Dermis blood vessel endothelial cell (primary cell): ENCODE measurements around the gene CFTR. TPM values are rescaled to one million over a fixed set of nuclear protein-coding genes. Genes with fewer than 3 reads are reported as not detected.

Experiments used
- DNase-seq: peaks from one replicate; pipeline ENCODE4 v3.0.0; 2010
- total RNA-seq: library from RNA; depleted of rRNA; stranded (reverse); fragments of >200 nt; gene quantifications from 2 replicates; pipeline ENCODE4 v1.2.3, GENCODE V29; 2014

The CFTR gene
- total RNA-seq, 1 donor from 2014 or later = not detected

- peak; percentile 57 for DNase-seq
Measured at GRCh38 chr7:117654780-117655179, 175.0 kb downstream of the CFTR start.

DNA sequence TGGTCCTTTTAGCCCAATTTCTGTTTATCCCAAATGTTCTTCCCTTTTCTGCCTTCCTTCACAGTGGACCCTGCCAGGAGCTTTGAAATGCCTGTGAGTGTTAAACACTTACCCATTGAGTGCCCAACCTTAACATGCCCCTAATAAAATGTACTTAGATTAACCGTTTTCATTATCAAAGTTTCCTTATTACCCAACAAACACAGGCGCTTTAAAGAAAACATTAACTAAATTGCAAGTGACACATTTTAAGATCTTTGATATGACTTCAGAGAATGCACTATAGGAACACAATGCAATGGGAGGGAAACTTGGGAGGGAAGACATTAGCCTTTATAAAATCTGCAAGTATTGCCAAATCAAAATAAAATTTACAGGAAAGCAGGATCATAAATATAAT is 177.0 kb downstream of the CFTR start:
- DNase-seq = no peak

- DNase-seq = no peak
Measured at GRCh38 chr7:117659531-117660011, 179.7 kb downstream of the CFTR start.

GRCh38 chr7:117661328-117661727 is 181.5 kb downstream of the CFTR start:
- no peak for DNase-seq

GRCh38 chr7:117664047-117664446 is 184.2 kb downstream of the CFTR start:
- no peak for DNase-seq

GRCh38 chr7:117665368-117665767 is 185.5 kb downstream of the CFTR start:
- DNase-seq = no peak

DNA sequence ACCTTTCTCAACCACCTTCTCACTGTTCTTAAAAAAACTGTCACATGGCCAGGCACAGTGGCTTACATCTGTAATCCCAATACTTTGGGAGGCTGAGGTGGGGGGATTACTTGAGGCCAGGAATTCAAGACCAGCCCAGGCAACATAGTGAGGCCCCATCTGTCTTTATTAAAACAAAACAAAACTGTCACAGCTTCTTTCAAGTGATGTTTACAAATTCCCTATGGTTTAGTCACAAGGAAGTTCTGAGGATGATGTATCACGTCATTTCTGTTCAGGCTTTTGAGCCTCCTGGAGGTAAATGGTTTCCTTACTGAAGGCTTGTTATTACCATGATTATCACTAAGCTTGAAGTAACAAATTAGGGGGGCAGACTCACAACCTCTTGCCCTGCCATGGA is 186.2 kb downstream of the CFTR start:
- DNase-seq = peak; percentile 61

- DNase-seq = no peak
Measured at GRCh38 chr7:117666689-117667088, 186.9 kb downstream of the CFTR start.

DNA sequence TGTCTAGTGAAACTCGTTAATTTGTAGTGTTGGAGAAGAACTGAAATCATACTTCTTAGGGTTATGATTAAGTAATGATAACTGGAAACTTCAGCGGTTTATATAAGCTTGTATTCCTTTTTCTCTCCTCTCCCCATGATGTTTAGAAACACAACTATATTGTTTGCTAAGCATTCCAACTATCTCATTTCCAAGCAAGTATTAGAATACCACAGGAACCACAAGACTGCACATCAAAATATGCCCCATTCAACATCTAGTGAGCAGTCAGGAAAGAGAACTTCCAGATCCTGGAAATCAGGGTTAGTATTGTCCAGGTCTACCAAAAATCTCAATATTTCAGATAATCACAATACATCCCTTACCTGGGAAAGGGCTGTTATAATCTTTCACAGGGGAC is 187.6 kb downstream of the CFTR start:
- DNase-seq = no peak

DNA sequence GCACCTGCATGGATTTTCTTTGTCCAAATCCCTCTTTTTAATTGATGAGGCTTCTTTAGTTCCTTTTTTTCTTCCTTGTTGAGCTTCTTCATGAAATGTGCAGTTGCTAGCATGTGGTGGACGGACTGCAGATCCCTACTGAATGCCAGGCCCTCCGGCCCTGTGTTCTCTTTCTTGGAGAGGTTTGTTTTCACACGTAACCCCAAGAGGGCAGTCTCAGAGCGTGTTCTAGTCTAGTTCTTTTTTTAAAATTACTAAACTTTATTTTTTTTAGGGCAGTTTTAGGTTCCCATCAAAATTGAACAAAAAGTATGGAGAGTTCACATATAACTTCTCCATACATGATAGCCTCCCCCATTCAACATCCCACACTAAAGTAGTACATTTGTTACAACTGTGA is 190.0 kb downstream of the CFTR start:
- DNase-seq = no peak

DNA sequence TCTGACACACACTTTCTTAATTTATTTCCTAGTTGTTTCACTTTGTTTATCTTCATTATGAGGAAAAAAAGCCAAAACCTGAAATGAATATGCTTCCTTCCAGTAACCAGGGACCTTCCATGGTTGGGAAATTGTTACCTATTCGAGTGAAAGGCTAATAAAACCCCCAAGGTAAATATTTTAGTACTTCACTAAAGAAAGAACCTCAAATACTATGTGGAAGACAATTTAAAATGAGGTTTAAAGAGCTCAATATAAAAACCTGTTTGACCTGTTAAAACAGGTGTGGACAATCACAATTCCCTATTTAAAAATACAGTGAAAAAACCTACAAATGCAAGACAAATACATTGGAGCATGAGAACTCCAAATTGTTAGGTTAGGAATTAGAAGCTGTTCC is 192.6 kb downstream of the CFTR start:
- DNase-seq = no peak

DNA sequence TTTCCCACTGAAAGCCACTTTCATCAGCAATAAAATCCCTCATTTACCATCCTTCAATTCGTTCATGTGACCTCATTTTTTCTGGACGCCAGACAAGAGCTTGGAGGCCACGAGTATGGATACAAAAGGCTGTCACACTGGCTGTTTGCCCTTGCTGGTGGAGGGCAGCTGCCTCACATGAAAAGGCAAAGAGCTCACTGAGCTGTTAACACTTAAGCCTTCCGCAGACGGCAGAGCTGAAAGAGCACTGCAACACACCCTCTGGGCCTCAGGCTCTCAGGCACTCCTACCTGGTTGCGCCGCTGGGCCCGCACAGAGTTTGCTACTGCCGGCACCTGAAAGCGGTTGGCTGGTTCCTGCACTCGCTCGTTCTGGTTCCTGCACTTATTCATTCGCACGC is 193.5 kb downstream of the CFTR start:
- DNase-seq = no peak

DNA sequence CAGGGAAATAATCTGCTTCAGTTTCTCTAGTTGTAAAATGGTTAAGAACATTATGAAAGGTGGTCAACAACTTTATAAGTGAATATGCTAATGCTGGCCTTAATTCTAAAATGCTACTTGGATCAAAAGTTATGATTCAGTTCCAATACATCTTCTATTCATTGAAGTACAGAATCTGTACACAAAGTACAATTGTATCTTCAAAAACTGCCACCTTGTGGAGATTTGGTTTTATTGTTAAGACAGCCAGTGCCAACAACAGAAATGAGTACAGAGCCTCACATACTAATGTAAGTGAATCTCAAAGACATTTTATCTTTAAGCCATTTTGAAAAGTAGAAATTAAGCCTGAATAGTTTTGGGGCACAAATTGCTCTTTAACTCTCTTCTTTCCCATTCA is 194.0 kb downstream of the CFTR start:
- peak; percentile 64 for DNase-seq

DNA sequence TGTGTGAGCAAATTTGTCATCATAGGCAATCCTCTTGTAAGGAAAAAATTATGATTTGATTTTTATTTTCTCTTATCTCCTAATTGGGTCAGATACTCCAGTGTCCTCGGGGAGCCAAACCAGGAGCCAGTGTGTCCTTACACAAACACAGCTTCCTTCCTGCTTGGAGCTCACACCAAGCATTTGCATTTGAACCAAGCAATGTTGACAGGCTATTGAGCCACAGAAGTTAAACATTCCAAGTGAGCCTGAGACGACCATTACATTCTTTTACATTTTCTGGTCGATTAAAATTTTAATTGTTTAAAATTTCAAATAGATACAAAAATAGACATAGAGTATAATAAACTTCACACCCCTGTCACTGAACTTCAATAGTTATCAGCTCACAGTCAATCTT is 194.8 kb downstream of the CFTR start:
- no peak for DNase-seq

GRCh38 chr7:117675497-117676435 is 195.9 kb downstream of the CFTR start:
- DNase-seq = no peak

GRCh38 chr7:117679120-117679519 is 199.3 kb downstream of the CFTR start:
- DNase-seq = no peak

DNA sequence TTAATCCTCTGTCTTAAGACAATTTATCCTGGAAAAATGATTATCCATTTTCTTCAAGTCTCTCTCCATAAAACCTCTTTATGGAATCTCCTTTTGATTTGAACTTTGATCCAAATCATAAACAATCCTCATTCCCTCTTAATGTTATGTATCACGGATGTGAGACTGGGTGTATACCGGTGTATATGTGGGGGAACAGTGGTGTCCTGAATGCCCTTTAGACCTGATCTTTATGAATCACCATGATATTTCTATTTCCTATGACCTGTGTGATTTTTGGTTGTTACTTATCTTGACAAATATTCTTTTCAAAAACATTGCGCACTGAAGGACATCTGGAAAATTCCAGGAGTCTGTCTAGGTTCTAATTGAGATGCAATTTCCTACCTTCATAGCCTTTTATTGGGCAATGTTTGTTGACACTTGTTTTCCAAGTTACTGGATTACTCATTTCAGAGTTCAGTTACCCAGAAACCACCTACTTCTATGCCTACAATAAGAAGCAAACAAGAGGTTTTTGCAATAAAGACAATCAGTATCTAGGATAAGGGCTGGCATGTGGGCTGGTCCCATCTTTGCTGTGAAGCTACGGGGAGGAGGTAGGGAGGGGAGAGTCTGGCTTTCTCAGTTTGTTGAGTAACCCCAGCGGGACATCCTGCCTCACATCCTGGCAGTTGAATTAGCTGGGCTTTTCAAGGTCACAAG is 203.0 kb downstream of the CFTR start:
- DNase-seq = no peak

- DNase-seq = no peak
Measured at GRCh38 chr7:117683430-117684175, 203.8 kb downstream of the CFTR start.

GRCh38 chr7:117685795-117686194 is 206.0 kb downstream of the CFTR start:
- no peak for DNase-seq

DNA sequence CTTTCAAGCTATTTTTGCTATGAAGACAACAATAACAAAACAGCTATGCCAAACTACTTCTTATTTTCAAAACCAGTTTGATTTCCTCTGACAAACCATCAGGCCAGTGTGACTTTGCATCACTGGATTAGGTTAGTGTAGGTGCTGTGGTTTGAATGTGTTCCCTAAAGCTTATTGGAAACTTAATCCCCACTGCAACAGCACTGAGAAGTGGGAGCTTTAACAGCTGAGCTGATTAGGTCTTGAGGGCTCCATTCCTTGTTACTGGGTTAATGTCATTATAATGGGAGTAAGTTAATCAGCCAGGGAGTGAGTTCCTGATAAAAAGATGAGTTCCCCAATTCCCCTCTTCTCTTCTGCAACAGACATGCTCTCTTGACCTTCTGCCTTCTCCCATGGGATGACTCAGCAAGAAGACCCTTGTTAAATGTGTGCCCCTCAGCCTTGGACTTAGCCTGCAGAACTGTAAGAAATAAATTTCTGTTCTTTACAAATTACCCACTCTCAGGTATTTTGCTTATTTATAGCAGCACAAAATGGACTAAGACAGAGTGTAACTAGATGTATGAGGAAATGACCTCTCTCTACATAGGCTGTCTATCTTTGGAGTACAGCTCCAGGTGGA is 206.6 kb downstream of the CFTR start:
- DNase-seq = no peak

DNA sequence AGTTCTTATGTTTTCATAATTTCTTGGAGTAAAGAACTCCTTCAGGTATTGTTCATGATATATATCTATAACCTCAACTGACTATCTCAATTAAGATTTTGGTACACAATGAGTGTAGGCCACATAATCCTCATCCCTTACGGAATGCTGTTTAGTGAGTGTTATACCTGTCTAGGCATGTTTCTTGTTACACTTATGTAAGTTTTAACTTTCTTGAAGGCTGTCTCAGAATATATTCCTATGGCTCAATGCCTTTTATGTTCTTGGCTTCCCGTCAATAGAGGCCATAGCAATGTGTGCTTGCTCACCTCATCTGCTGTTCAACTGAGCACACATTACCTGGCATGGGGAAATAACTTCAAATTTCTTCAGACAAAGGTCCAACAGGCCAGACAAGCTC is 208.3 kb downstream of the CFTR start:
- DNase-seq = no peak

GRCh38 chr7:117689406-117689805 is 209.6 kb downstream of the CFTR start:
- DNase-seq = no peak

- no peak for DNase-seq
Measured at GRCh38 chr7:117690147-117690546, 210.3 kb downstream of the CFTR start.
